SH-SY5Y (cell line): ENCODE measurements around the gene ATF6.

ENCODE experiments used
- GATA2 ChIP-seq: IDR thresholded peaks from 2 replicates; pipeline ENCODE4 v1.6.1; 2011; ENCODE audit warnings: mild to moderate bottlenecking, low read depth, low read length
- GATA3 ChIP-seq: IDR thresholded peaks from 2 replicates; pipeline ENCODE4 v1.6.1; 2011; ENCODE audit warnings: low read depth, mild to moderate bottlenecking, low read length, moderate library complexity

DNA sequence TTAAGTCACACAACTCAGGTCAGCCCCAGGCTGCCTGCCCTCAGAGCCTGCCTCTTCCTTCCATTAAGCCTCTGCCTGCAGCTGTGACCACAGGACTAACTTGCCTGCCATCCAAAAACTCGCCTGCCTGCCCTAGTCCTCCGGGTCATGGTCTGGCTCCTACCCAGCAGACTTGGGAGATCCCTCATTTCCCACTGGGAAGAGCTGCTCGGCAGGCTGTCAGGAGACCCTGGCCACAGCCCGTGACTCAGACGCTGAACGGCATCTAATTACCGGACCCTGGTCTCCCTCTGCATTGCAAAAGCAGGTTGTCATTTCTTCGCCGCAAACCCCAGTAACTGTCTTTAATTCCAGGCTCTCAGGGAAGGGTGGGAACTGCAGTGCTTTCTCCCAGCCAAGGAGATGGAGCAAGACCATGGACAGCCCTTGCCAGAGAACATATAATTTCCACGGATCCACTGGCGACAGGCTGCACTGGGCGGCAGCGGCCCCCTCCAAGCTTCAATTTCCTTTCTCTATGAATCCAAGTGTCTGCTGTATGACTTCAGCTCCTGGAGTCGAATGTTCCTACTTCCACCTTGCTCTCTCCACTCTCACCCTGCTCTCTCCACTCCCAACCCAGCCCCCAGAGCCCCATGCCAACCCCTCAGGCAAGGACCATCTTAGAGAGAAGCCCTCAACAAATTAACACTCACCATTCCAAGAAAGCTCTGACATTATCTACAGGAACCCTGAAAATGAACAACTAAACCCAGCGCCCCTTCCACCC is 237.1 kb downstream of the ATF6 start:
- TF ChIP-seq GATA2 (no peak), GATA3 (no peak)
